OCI-LY3 (cell line): ENCODE results near the gene SLC25A26.

ENCODE experiments used
- H2AFZ ChIP-seq: fragments of 200-600, 300-600 bp; shearing (Covaris generic); 2 replicates; pipeline ENCODE4 v1.6.0; 2014; ENCODE audit warnings: antibody characterized with exemption, low read depth, low read length
- H3K27ac ChIP-seq: fragments of 200-600, 300-600 bp; sonication (generic); 2 replicates; pipeline ENCODE4 v1.5.1; 2014; ENCODE audit warnings: mild to moderate bottlenecking, low read length, moderate library complexity, mixed read lengths
- H3K27me3 ChIP-seq: fragments of 200-600, 300-600 bp; sonication (generic); 2 replicates; pipeline ENCODE4 v1.6.1; 2014; ENCODE audit warnings: low read depth, low read length, mixed read lengths
- H3K36me3 ChIP-seq: fragments of 200-600, 300-600 bp; sonication (generic); replicated peaks from 2 replicates; pipeline ENCODE3; 2014; ENCODE audit warnings: low read depth, low read length, mixed read lengths
- H3K4me1 ChIP-seq: fragments of 300-600, 200-600 bp; sonication (generic); 2 replicates; pipeline ENCODE4 v1.6.1; 2014; ENCODE audit warnings: low read length, mixed read lengths
- H3K4me2 ChIP-seq: fragments of 200-600, 300-600 bp; sonication (generic); 2 replicates; pipeline ENCODE4 v1.6.1; 2014; ENCODE audit warnings: low read length, mixed read lengths
- H3K4me3 ChIP-seq: fragments of 300-600, 200-600 bp; sonication (generic); 2 replicates; pipeline ENCODE4 v1.5.1; 2014; ENCODE audit warnings: antibody characterized with exemption, mild to moderate bottlenecking, low read length, moderate library complexity
- H3K79me2 ChIP-seq: fragments of 300-600, 200-600 bp; shearing (Covaris generic); 2 replicates; pipeline ENCODE4 v1.6.1; 2014; ENCODE audit warnings: mild to moderate bottlenecking, low read length, mixed read lengths
- H3K9ac ChIP-seq: fragments of 300-600, 200-600 bp; shearing (Covaris generic); 2 replicates; pipeline ENCODE4 v1.6.0; 2014; ENCODE audit warnings: mild to moderate bottlenecking, low read length, moderate library complexity
- H3K9me3 ChIP-seq: fragments of 200-600, 300-600 bp; shearing (Covaris generic); 2 replicates; pipeline ENCODE4 v1.6.1; 2014; ENCODE audit warnings: low read length, mixed read lengths; ENCODE audit not compliant: insufficient read depth
- H4K20me1 ChIP-seq: fragments of 200-600, 300-600 bp; sonication (generic); 2 replicates; pipeline ENCODE4 v1.6.1; 2016; ENCODE audit warnings: low read length, mixed read lengths; ENCODE audit not compliant: insufficient read depth
- EZH2phosphoT487 ChIP-seq: fragments of 200-600 bp; shearing (Covaris generic); IDR thresholded peaks from 2 replicates; pipeline ENCODE4 v1.6.1; 2018; ENCODE audit warnings: antibody characterized with exemption, mixed run types, low read depth
- TF ChIP-seq, protein P1 (sequence below): fragments of 200-600, 300-600 bp; sonication (generic); IDR thresholded peaks from 2 replicates; pipeline ENCODE4 v1.5.1; 2014; ENCODE audit warnings: antibody characterized with exemption, low read length, low read depth

Gene SLC25A26

DNA sequence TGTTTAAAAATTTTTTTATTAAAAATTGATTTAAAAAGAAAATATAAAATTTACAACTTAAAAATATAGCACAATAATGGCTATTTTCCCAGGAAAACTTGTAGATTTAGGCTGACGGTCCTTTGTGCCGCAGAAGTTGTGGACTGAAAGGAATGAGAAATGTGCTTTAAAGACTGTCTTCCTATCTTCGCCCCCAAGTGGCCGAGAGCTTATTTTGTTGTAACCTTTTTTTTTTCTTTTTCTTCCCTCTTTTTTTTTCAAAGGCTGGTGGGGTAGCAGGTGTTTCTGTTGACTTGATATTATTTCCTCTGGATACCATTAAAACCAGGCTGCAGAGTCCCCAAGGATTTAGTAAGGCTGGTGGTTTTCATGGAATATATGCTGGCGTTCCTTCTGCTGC lies 15.5 kb downstream of the SLC25A26 start:
- Histone ChIP-seq H3K36me3 (peaks cover 45% of the 10 kb centered on the region), H3K4me2 (no peak overlapping the region), H3K79me2 (peaks cover 19% of the 10 kb centered on the region), H2AFZ (no peak overlapping the region), H4K20me1 (no peaks in the 10 kb centered on the region), H3K9me3 (peaks cover 4% of the 10 kb centered on the region), H3K27ac (no peak overlapping the region), H3K4me3 (no peak overlapping the region), H3K4me1 (peaks cover 16% of the 10 kb centered on the region), H3K27me3 (no peaks in the 10 kb centered on the region), H3K9ac (no peak overlapping the region)
- no peak for TF ChIP-seq EZH2phosphoT487
- TF ChIP-seq, protein P1, sequence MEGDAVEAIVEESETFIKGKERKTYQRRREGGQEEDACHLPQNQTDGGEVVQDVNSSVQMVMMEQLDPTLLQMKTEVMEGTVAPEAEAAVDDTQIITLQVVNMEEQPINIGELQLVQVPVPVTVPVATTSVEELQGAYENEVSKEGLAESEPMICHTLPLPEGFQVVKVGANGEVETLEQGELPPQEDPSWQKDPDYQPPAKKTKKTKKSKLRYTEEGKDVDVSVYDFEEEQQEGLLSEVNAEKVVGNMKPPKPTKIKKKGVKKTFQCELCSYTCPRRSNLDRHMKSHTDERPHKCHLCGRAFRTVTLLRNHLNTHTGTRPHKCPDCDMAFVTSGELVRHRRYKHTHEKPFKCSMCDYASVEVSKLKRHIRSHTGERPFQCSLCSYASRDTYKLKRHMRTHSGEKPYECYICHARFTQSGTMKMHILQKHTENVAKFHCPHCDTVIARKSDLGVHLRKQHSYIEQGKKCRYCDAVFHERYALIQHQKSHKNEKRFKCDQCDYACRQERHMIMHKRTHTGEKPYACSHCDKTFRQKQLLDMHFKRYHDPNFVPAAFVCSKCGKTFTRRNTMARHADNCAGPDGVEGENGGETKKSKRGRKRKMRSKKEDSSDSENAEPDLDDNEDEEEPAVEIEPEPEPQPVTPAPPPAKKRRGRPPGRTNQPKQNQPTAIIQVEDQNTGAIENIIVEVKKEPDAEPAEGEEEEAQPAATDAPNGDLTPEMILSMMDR = peak; percentile 24

DNA sequence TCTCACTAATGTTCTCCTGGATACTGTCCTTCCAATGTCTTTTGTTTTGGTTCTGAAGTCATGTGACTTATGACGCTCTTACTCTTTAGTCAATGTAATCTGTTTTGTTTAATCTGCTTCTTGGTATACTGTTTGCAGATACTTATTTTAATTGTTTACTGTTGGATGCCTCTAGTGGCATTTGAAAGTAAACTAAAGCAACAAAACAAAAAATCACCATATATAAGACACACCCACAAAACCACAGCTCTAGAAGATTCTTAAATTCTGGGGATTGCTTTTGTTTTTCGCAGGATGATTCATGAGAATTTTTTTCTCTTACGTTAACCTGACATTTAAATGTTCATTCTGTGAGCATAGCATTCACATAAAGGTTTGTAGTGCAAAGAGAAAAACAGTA lies 16.8 kb downstream of the SLC25A26 start:
- Histone ChIP-seq H3K4me2 (no peak overlapping the region), H3K4me3 (no peak overlapping the region), H3K79me2 (peaks cover 12% of the 10 kb centered on the region), H3K27me3 (no peaks in the 10 kb centered on the region), H3K9ac (no peak overlapping the region), H3K27ac (no peak overlapping the region), H3K9me3 (peaks cover 4% of the 10 kb centered on the region), H2AFZ (no peak overlapping the region), H3K4me1 (peaks cover 16% of the 10 kb centered on the region), H3K36me3 (peaks cover 48% of the 10 kb centered on the region), H4K20me1 (no peaks in the 10 kb centered on the region)
- TF ChIP-seq, protein P1 = no peak
- TF ChIP-seq EZH2phosphoT487 = no peak

DNA sequence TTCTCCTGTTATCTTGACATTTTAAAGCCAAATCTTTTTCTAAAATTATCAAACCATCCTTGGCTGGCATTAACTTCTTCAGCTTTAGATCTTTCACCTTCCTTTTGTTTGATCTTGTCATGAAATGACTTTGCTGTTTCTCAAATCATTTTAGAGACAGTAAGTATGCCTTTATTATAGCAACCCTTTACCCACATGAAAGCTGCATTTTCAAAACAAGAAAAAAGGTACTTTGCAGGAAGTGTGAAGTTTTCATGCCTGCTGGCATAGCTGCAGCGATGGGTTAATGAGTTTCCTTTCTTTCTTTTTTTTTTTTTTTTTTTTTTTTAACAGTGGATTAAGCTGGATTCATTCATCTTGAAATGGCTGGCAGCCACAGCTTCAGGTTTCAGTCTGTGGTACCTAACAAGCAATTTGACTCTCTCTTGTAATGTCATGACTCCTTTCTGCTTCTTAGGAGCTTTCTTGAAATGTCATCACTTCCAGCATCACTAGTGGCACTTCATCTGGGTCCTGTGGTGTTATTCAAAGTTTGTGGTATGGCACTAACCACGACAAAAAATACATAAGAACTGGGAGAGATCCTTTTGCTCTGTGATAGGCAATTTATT lies 18.8 kb downstream of the SLC25A26 start:
- no peak overlapping the region for H2AFZ ChIP-seq
- peak overlapping the region; percentile 68; the same call in 1 of the 2 replicates for H3K27ac ChIP-seq
- H3K4me2 ChIP-seq = no peak overlapping the region
- no peak overlapping the region for H3K4me3 ChIP-seq
- no peaks in the 10 kb centered on the region for H4K20me1 ChIP-seq
- no peak overlapping the region for H3K9ac ChIP-seq
- peaks cover 4% of the 10 kb centered on the region; the same call in 1 of the 2 replicates for H3K79me2 ChIP-seq
- H3K4me1 ChIP-seq = peaks cover 16% of the 10 kb centered on the region
- no peaks in the 10 kb centered on the region for H3K27me3 ChIP-seq
- H3K36me3 ChIP-seq = peaks cover 60% of the 10 kb centered on the region
- H3K9me3 ChIP-seq = peaks cover 4% of the 10 kb centered on the region
- TF ChIP-seq EZH2phosphoT487 = no peak
- TF ChIP-seq, protein P1 = no peak

DNA sequence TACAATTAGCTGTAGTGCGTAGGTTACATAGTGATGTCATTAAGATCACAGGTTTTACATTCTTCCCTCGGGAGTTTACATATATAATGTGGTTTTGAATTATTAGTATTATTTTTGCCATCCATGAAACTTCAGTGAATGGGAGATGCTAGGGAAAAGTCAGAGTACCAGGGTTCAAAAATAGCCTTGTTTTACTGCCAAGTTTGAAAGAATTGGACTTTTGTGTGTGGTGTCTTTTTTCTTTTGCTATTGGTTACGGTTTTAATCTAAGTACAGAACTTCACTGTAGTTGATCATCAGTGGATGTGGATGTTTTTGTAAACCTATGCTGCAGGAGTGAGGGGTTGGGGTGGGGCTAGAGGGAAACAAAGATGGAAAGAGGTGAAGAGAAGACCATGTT lies 20.7 kb downstream of the SLC25A26 start:
- Histone ChIP-seq H3K27me3 (no peaks in the 10 kb centered on the region), H4K20me1 (no peaks in the 10 kb centered on the region), H3K4me3 (no peak overlapping the region), H3K4me1 (peaks cover 16% of the 10 kb centered on the region), H3K79me2 (no peaks in the 10 kb centered on the region), H3K36me3 (peaks cover 49% of the 10 kb centered on the region), H3K27ac (no peak overlapping the region), H3K9me3 (peaks cover 4% of the 10 kb centered on the region), H3K9ac (no peak overlapping the region), H3K4me2 (no peak overlapping the region), H2AFZ (no peak overlapping the region)
- TF ChIP-seq, protein P1 = no peak
- TF ChIP-seq EZH2phosphoT487 = no peak
